GM12878 (cell line): ENCODE data around the gene FASN. TPM values are rescaled to one million over a fixed set of nuclear protein-coding genes. Genes with fewer than 3 reads are reported as not detected.

Source experiments
- JUND ChIP-seq: IDR thresholded peaks from 2 replicates; pipeline ENCODE4 v1.6.1; 2012; ENCODE audit warnings: low read depth, mild to moderate bottlenecking, low read length, improper control_type of control experiment, moderate library complexity
- SKIL ChIP-seq: fragments of 450-650 bp; IDR thresholded peaks from 2 replicates; pipeline ENCODE4 v1.6.1; 2017; ENCODE audit warnings: mild to moderate bottlenecking, low read depth, inconsistent platforms; ENCODE audit not compliant: poor library complexity, severe bottlenecking
- SP1 ChIP-seq: IDR thresholded peaks from one replicate; pipeline ENCODE4 v1.6.1; 2011; ENCODE audit warnings: low read depth, low read length
- SREBF2 ChIP-seq: IDR thresholded peaks from 2 replicates; pipeline ENCODE4 v1.6.1; 2012; ENCODE audit warnings: mild to moderate bottlenecking, low read length
- STAT1 ChIP-seq: fragments of 450-650 bp; conservative IDR thresholded peaks from 2 replicates; pipeline ENCODE4 v1.6.1; 2014; ENCODE audit warnings: antibody characterized with exemption, mild to moderate bottlenecking
- ZNF622 ChIP-seq: fragments of 450-650 bp; IDR thresholded peaks from 2 replicates; pipeline ENCODE4 v1.6.1; 2017; ENCODE audit warnings: mild to moderate bottlenecking, inconsistent platforms
- polyA plus RNA-seq, 11 experiments: library from polyadenylated mRNA; depleted of rRNA in 4 of 11; unstranded in 6 of 11; stranded (reverse) in 5 of 11; fragments of >200 nt; fragmentation: Nextera tagmentation in 4 of 11; fragmentation: Illumina TruSeq in 1 of 11; extraction: Ambion mirVana in 4 of 11; extraction: Trizol in 1 of 11; gene quantifications; 1 replicate in 1 of 11; 2 replicates in 10 of 11; pipeline versions ENCODE4 v1.2.1 to v1.2.3, GENCODE V29; 2011 to 2016; ENCODE audit warnings: inconsistent platforms in 2 of 11, missing spikeins in 2 of 11, low read depth in 1 of 11
- total RNA-seq, 4 experiments: library from RNA; depleted of rRNA in 3 of 4; stranded (reverse); fragments of >200 nt in 3 of 4; fragmentation: Illumina TruSeq in 1 of 4; extraction: Trizol in 1 of 4; gene quantifications; 2 replicates each; pipeline versions ENCODE4 v1.2.1 to v1.2.3, GENCODE V29; 2013 to 2021
- TF ChIP-seq, protein P1 (sequence below): fragments of 450-650 bp; IDR thresholded peaks from 2 replicates; pipeline ENCODE4 v1.6.1; 2017; ENCODE audit warnings: mild to moderate bottlenecking

Gene FASN
- total and polyA plus RNA-seq, 10 of the 15 experiments (the other 5 are each of a cell fraction or from before 2014, with no cell fraction given), result 0.19 to 333 (median 30.4) TPM

DNA sequence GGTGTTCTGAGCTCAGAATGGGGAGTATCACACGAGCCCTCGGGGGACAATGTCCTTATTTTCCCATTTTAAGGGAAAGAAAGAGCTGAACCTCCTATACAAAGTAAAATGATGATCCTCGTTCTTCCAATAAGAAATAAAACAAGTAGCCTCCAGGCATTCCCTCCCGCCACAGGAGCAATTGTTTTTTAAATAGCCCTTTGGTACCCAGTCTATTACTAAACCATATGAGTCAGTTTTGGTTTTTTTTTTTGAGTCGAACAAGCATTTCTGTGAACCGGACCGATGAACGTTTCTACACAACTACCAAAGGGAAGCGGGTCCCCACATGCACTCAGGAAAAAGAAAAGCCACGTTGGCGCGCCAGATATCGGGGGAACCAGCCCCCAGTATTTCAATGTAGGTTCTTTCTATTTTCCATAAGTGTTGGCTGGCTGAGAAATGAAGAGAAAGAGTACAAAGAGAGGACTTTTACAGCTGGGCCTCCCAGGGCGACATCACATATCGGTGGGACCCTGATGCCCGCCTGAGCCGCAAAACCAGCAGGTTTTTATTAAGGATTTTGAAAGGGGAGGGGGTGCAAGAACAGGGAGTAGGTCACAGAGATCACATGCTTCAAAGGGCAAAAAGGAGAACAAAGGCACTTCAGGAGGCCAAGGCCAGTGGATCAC is 56.8 kb downstream of the FASN start (continued):
- TF ChIP-seq JUND (no peak), STAT1 (no peak), SP1 (no peak), ZNF622 (no peak), SKIL (no peak), SREBF2 (no peak)
- TF ChIP-seq, protein P1, sequence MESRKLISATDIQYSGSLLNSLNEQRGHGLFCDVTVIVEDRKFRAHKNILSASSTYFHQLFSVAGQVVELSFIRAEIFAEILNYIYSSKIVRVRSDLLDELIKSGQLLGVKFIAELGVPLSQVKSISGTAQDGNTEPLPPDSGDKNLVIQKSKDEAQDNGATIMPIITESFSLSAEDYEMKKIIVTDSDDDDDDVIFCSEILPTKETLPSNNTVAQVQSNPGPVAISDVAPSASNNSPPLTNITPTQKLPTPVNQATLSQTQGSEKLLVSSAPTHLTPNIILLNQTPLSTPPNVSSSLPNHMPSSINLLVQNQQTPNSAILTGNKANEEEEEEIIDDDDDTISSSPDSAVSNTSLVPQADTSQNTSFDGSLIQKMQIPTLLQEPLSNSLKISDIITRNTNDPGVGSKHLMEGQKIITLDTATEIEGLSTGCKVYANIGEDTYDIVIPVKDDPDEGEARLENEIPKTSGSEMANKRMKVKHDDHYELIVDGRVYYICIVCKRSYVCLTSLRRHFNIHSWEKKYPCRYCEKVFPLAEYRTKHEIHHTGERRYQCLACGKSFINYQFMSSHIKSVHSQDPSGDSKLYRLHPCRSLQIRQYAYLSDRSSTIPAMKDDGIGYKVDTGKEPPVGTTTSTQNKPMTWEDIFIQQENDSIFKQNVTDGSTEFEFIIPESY, result no peak
